Cardiac muscle cell (in vitro differentiated cells and primary cell): ENCODE measurements around the gene GPR65. TPM values are rescaled to one million over a fixed set of nuclear protein-coding genes. Genes with fewer than 3 reads are reported as not detected.

Experiments
- DNase-seq, 2 donors: peaks; one replicate each; pipeline versions ENCODE4 v3.0.0 to v3.0.0-alpha.2; 2010 to 2017; ENCODE audit warnings: low read depth in 1 of 2, low spot score in 1 of 2
- H3K27ac ChIP-seq: fragments of 200-600 bp; sonication (generic); 2 replicates; pipeline ENCODE4 v1.5.1; 2016
- H3K27me3 ChIP-seq: fragments of 200-600 bp; sonication (generic); 2 replicates; pipeline ENCODE4 v1.6.0; 2016; ENCODE audit warnings: control low read depth
- H3K36me3 ChIP-seq: fragments of 200-600 bp; sonication (generic); 2 replicates; pipeline ENCODE4 v1.5.1; 2016; ENCODE audit warnings: control low read depth
- H3K4me1 ChIP-seq: fragments of 200-600 bp; sonication (generic); 2 replicates; pipeline ENCODE4 v1.8.1; 2017; ENCODE audit warnings: low read depth, mild to moderate bottlenecking, mixed run types
- H3K4me3 ChIP-seq: fragments of 200-600 bp; sonication (generic); 2 replicates; pipeline ENCODE4 v1.5.1; 2016; ENCODE audit warnings: mild to moderate bottlenecking
- H3K9me3 ChIP-seq: fragments of 200-600 bp; sonication (generic); 2 replicates; pipeline ENCODE4 v1.5.1; 2017; ENCODE audit warnings: low read depth, mild to moderate bottlenecking, control low read depth
- polyA plus RNA-seq: library from polyadenylated mRNA; unstranded; fragments of >200 nt; fragmentation: Nextera tagmentation; extraction: Ambion mirVana; gene quantifications from 2 replicates; pipeline ENCODE4 v1.2.1, GENCODE V29; 2016
- total RNA-seq: library from RNA; depleted of rRNA; stranded (reverse); fragments of >200 nt; gene quantifications from 2 replicates; pipeline ENCODE4 v1.2.3, GENCODE V29; 2016
- TF ChIP-seq, protein P1 (sequence below): IDR thresholded peaks from 2 replicates; pipeline ENCODE4 v1.5.1; 2012; ENCODE audit warnings: low read depth, mild to moderate bottlenecking, low read length

Gene GPR65
- total and polyA plus RNA-seq, 2 experiments from 2014 or later = not detected

DNA sequence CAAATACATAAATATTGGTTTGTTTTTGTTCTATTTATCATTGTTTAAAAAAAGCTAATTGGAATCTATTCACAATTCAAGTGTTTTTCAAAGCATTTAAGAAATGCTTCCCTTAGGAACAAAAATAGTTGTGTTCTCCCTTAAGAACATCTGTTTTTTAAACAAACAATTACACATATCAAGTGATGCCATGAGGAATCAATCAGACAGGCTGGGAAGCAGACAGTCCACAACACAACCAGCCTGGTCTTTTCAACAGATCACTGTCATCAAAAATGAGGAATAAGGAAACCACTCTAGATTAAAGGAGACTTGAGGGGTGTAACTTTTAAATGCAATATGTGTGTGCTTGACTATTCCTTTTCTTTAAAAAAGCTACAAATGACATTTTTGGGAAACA, 37.4 kb upstream of the GPR65 start:
- Histone ChIP-seq H3K4me3 (no peak overlapping the region), H3K36me3 (no peaks in the 10 kb centered on the region), H3K27ac (no peak overlapping the region), H3K9me3 (no peaks in the 10 kb centered on the region), H3K27me3 (no peaks in the 10 kb centered on the region), H3K4me1 (no peaks in the 10 kb centered on the region)
- no peak for DNase-seq
- TF ChIP-seq, protein P1, sequence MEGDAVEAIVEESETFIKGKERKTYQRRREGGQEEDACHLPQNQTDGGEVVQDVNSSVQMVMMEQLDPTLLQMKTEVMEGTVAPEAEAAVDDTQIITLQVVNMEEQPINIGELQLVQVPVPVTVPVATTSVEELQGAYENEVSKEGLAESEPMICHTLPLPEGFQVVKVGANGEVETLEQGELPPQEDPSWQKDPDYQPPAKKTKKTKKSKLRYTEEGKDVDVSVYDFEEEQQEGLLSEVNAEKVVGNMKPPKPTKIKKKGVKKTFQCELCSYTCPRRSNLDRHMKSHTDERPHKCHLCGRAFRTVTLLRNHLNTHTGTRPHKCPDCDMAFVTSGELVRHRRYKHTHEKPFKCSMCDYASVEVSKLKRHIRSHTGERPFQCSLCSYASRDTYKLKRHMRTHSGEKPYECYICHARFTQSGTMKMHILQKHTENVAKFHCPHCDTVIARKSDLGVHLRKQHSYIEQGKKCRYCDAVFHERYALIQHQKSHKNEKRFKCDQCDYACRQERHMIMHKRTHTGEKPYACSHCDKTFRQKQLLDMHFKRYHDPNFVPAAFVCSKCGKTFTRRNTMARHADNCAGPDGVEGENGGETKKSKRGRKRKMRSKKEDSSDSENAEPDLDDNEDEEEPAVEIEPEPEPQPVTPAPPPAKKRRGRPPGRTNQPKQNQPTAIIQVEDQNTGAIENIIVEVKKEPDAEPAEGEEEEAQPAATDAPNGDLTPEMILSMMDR = no peak

DNA sequence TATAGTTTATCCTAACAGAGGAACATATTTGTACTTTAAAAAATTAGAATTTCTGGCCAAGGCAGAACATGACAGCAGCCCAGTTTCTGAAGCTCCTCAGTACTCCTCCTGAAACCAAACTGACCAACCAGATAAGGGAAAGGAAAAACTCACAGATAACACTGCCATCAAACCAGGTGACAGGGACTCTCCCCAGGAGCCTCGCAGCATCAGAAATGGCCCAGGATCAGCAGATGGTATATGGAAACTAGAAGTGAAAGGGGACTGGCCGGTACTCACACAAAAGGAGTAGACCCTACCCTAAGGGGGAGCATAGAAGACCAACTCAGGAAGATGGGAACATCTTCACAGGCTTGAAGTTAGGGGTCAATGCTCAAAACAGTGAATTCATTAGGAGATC, 33.9 kb upstream of the GPR65 start:
- no peak for DNase-seq
- Histone ChIP-seq H3K36me3 (no peaks in the 10 kb centered on the region), H3K27ac (no peak overlapping the region), H3K4me1 (no peaks in the 10 kb centered on the region), H3K27me3 (no peaks in the 10 kb centered on the region), H3K9me3 (no peaks in the 10 kb centered on the region), H3K4me3 (no peak overlapping the region)
- TF ChIP-seq, protein P1 = no peak

DNA sequence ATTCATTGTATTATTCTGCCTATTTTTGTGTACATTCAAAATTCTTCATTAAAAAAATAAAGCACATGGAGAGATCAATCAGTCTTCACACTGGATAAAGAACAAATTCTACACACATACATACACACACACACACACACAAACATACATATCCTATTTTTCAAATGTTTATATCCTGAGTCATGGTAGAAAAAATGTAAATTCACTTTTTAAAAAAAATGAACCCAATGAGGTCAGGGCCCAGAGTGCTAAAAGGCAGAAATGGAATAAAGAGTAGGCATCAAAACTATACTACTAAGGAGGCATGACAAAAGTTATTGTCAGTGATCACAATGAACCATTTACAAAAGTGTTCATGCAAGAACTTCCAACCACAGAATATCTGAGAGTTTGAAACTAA, 29.3 kb upstream of the GPR65 start:
- H3K27ac ChIP-seq = no peak overlapping the region
- DNase-seq = no peak
- peaks cover 6% of the 10 kb centered on the region for H3K4me1 ChIP-seq
- TF ChIP-seq, protein P1 = no peak
- no peaks in the 10 kb centered on the region for H3K36me3 ChIP-seq
- no peak overlapping the region for H3K4me3 ChIP-seq
- no peaks in the 10 kb centered on the region for H3K27me3 ChIP-seq
- H3K9me3 ChIP-seq = no peaks in the 10 kb centered on the region

DNA sequence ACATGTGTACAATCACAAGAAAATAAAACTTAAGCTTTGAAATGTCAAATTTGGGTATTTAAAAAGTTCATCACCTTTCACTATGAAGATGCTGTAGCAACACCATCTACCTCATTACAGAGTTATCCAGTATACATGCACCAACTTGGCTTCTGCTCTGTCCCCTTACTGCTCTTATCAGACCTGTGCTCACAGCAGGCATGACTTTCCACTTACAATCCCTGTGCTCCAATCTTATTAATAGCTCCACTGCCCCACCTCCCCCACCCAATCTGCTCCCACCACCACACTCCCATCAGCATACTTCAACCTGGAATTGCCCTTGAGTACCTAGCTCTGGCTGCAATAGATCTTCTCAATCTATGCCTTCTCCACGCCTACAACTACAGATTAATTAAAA, 25.2 kb upstream of the GPR65 start:
- peak in 1 of 2 donors; percentile 58 for DNase-seq
- H3K36me3 ChIP-seq = no peaks in the 10 kb centered on the region
- H3K27ac ChIP-seq = peak overlapping the region; percentile 27
- H3K4me3 ChIP-seq = no peak overlapping the region
- no peaks in the 10 kb centered on the region for H3K27me3 ChIP-seq
- H3K4me1 ChIP-seq = peaks cover 6% of the 10 kb centered on the region
- TF ChIP-seq, protein P1 = no peak
- no peaks in the 10 kb centered on the region for H3K9me3 ChIP-seq

DNA sequence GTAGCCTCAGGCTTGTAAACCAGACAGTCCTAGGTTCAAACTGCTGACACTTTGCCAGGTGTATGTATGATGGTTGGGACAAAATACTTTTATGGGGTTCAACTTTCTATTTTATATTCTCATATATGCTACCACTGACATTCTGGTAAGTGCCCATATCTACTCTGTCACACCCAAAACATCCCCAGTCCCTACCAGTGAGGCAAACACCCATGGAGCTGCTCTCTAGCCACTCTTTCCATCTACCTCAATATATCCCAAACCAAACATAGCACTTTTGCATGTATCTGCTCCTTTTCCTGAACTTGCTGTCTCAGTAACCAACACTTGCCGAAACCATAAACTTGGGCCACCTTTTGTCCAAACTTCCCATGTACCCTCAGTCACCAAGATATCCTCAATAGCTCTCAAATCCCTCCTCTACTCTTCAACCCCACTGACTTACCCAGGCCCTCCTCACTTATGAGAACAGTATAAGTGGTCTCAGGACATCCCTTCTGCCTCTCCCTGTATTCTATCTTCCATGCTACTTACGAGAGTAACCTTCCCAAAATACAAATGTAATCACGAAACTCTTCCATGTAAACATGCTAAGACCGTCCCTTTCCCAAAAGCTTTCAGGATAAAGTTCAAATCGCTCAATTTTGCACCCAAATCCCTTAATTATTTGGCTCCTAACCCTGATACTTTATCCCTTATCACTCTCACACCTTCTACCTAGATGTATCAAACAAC, 15.5 kb upstream of the GPR65 start:
- TF ChIP-seq, protein P1 = no peak
- Histone ChIP-seq H3K4me3 (no peak overlapping the region), H3K4me1 (peaks cover 14% of the 10 kb centered on the region), H3K9me3 (no peaks in the 10 kb centered on the region), H3K27ac (no peak overlapping the region), H3K27me3 (no peaks in the 10 kb centered on the region), H3K36me3 (no peaks in the 10 kb centered on the region)
- DNase-seq = no peak
